ENCODE measurements around the gene ALDH7A1.
"Not testable (repeated sequence)": the region's sequence is repeated elsewhere in the genome, so short reads cannot be mapped to it uniquely, and the experiment has no call there.

DNA sequence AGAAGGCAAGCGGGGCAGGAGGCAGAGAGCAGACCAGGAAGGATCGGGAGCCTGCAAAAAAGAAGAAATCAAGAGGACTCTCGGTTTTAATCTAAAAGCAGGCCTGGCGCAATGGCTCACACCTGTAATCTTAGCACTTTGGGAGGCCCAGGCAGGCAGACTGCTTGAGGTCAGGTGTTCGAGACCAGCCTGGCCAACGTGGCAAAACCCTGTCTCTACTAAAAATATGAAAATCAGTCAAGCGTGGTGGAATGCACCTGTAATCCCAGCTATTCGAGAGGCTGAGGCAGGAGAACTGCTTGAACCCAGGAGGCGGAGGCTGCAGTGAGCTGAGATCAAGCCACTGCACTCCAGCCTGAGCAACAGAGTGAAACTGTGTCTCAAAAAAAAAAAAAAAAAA is 39.9 kb downstream of the ALDH7A1 start:
- TF ChIP-seq, protein P1, sequence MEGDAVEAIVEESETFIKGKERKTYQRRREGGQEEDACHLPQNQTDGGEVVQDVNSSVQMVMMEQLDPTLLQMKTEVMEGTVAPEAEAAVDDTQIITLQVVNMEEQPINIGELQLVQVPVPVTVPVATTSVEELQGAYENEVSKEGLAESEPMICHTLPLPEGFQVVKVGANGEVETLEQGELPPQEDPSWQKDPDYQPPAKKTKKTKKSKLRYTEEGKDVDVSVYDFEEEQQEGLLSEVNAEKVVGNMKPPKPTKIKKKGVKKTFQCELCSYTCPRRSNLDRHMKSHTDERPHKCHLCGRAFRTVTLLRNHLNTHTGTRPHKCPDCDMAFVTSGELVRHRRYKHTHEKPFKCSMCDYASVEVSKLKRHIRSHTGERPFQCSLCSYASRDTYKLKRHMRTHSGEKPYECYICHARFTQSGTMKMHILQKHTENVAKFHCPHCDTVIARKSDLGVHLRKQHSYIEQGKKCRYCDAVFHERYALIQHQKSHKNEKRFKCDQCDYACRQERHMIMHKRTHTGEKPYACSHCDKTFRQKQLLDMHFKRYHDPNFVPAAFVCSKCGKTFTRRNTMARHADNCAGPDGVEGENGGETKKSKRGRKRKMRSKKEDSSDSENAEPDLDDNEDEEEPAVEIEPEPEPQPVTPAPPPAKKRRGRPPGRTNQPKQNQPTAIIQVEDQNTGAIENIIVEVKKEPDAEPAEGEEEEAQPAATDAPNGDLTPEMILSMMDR (IDR thresholded peaks at IDR 0.05): not testable (repeated sequence)
- TF ChIP-seq EZH2 (IDR thresholded peaks at IDR 0.05): not testable (repeated sequence)

Measured in neural progenitor cell (in vitro differentiated cells).